Measurements from ENCODE around the gene GOT1. TPM values are rescaled to one million over a fixed set of nuclear protein-coding genes. Genes with fewer than 3 reads are reported as not detected.

GOT1 gene
- total RNA-seq, 1 experiment from 2014 or later, result 51.6 TPM

GRCh38 chr10:99431190-99431760 lies 851 bp upstream of the GOT1 start:
- no TSS peak for BruUV-seq (replicated peaks)
- in situ Hi-C loops (cut with HindIII; ENCODE audit: low pct_unique_long_range_greater_than_20kb, low sequenced_read_pairs) (no loop called here), intact Hi-C loops (cut with micrococcal nuclease; ENCODE audit: unreplicated experiment) (loop anchor here (10.0 kb wide), 1 partner anchor 284 kb away; no protein-coding TSS in a partner anchor)
- POLR2A ChIA-PET, result interaction anchor here (0.5 to 1.0 kb wide), 3 partner anchors 45 to 189 kb away, joined by 3 to 6 read pairs (median 4); partner anchors contain the start of gene SLC25A28
- Histone ChIP-seq H3K36me3 (ENCODE audit: control insufficient read depth, insufficient read depth, low read length) (peaks cover 9% of the 10 kb centered on the region; the same call in 1 of the 2 replicates), H3K27me3 (ENCODE audit: control insufficient read depth, insufficient read depth, low read length) (no peaks in the 10 kb centered on the region), H3K27ac (ENCODE audit: low read length) (peak overlapping the region; percentile 94), H3K9me3 (ENCODE audit: control insufficient read depth, insufficient read depth, low read depth, low read length) (no peaks in the 10 kb centered on the region), H3K4me1 (ENCODE audit: control insufficient read depth, insufficient read depth, low read length) (peaks cover 17% of the 10 kb centered on the region), H3K4me3 (ENCODE audit: low read depth in 2 of 2, low read length in 2 of 2) (peak overlapping the region; percentile 90 to 98)
- TF ChIP-seq REST (IDR thresholded peaks at IDR 0.05; ENCODE audit: insufficient read depth in 1 of 2, low read depth in 2 of 2, low read length in 1 of 2) (no peak), POLR2AphosphoS5 (IDR thresholded peaks at IDR 0.05; ENCODE audit: low read depth, low read length) (no peak), CTCF (IDR thresholded peaks at IDR 0.05) (no peak), SIN3A (IDR thresholded peaks at IDR 0.05; ENCODE audit: borderline replicate concordance, insufficient read depth, low read depth, low read length) (no peak), TCF7L2 (IDR thresholded peaks at IDR 0.05; ENCODE audit: low read depth, low read length) (no peak)
- DNase-seq (ENCODE audit: low read depth, low spot score), result no peak
- ATAC-seq, result peak; percentile 44
- CTCF ChIA-PET, result interaction anchor here (1.2 kb wide), 1 partner anchor 181 kb away, joined by 3 read pairs; no protein-coding TSS in a partner anchor

- peak overlapping the region; percentile 86 for H3K27ac ChIP-seq (ENCODE audit: low read length)
- ATAC-seq, result peak; percentile 17
- peak overlapping the region; percentile 90 to 98 for H3K4me3 ChIP-seq (ENCODE audit: low read depth in 2 of 2, low read length in 2 of 2)
- H3K4me1 ChIP-seq (ENCODE audit: control insufficient read depth, insufficient read depth, low read length), result peaks cover 15% of the 10 kb centered on the region
- peaks cover 13% of the 10 kb centered on the region; the same call in 1 of the 2 replicates for H3K36me3 ChIP-seq (ENCODE audit: control insufficient read depth, insufficient read depth, low read length)
- TF ChIP-seq POLR2AphosphoS5 (IDR thresholded peaks at IDR 0.05; ENCODE audit: low read depth, low read length) (no peak), CTCF (IDR thresholded peaks at IDR 0.05) (no peak), REST (IDR thresholded peaks at IDR 0.05; ENCODE audit: insufficient read depth in 1 of 2, low read depth in 2 of 2, low read length in 1 of 2) (no peak), TCF7L2 (IDR thresholded peaks at IDR 0.05; ENCODE audit: low read depth, low read length) (no peak), SIN3A (IDR thresholded peaks at IDR 0.05; ENCODE audit: borderline replicate concordance, insufficient read depth, low read depth, low read length) (no peak)
- BruUV-seq (replicated peaks), result no TSS peak
- no peaks in the 10 kb centered on the region for H3K27me3 ChIP-seq (ENCODE audit: control insufficient read depth, insufficient read depth, low read length)
- intact Hi-C loops (cut with micrococcal nuclease; ENCODE audit: unreplicated experiment) (loop anchor here (10.0 kb wide), 1 partner anchor 285 kb away; no protein-coding TSS in a partner anchor), in situ Hi-C loops (cut with HindIII; ENCODE audit: low pct_unique_long_range_greater_than_20kb, low sequenced_read_pairs) (no loop called here)
- POLR2A ChIA-PET, result interaction anchor here (0.7 to 1.0 kb wide), 3 partner anchors 87 to 1099 kb away, joined by 3 to 6 read pairs (median 5); no protein-coding TSS in a partner anchor
- DNase-seq (ENCODE audit: low read depth, low spot score), result no peak
- CTCF ChIA-PET, result no interaction called here
- no peaks in the 10 kb centered on the region for H3K9me3 ChIP-seq (ENCODE audit: control insufficient read depth, insufficient read depth, low read depth, low read length)
Measured at GRCh38 chr10:99430116-99430450, 341 bp downstream of the GOT1 start.
